Endothelial cell (in vitro differentiated cells): ENCODE results near the gene SERAC1. TPM values are rescaled to one million over a fixed set of nuclear protein-coding genes. Genes with fewer than 3 reads are reported as not detected.

Source experiments
- DNase-seq: peaks from one replicate; pipeline ENCODE4 v3.0.0; 2021; ENCODE audit warnings: low spot score
- H3K27ac Mint-ChIP-seq: one replicate; pipeline ENCODE4 v1.8.0; 2021; ENCODE audit warnings: mixed read lengths, inconsistent platforms; ENCODE audit not compliant: unreplicated experiment
- H3K27me3 Mint-ChIP-seq: one replicate; pipeline ENCODE4 v1.8.0; 2021; ENCODE audit warnings: mild to moderate bottlenecking, moderate library complexity, mixed read lengths, inconsistent platforms; ENCODE audit not compliant: unreplicated experiment
- H3K36me3 Mint-ChIP-seq: one replicate; pipeline ENCODE4 v1.8.0; 2021; ENCODE audit warnings: mild to moderate bottlenecking, low read depth, mixed read lengths, inconsistent platforms; ENCODE audit not compliant: unreplicated experiment
- H3K4me1 Mint-ChIP-seq: one replicate; pipeline ENCODE4 v1.8.0; 2021; ENCODE audit warnings: mild to moderate bottlenecking, mixed read lengths, inconsistent platforms; ENCODE audit not compliant: unreplicated experiment
- H3K4me3 Mint-ChIP-seq: one replicate; pipeline ENCODE4 v1.8.0; 2021; ENCODE audit warnings: mild to moderate bottlenecking, mixed read lengths, inconsistent platforms; ENCODE audit not compliant: unreplicated experiment
- H3K9me3 Mint-ChIP-seq: one replicate; pipeline ENCODE4 v1.8.0; 2021; ENCODE audit warnings: mixed read lengths, inconsistent platforms; ENCODE audit not compliant: unreplicated experiment
- CTCF ChIP-seq: fragments of 200-600 bp; sonication (generic); IDR thresholded peaks from one replicate; pipeline ENCODE4 v1.5.0; 2021; ENCODE audit warnings: antibody characterized with exemption; ENCODE audit not compliant: unreplicated experiment
- total RNA-seq: library from RNA; stranded (reverse); fragmentation: NEBNext Ultra II Directional; extraction: Animal tissue kit (Norgen Biotek cat#: 25700); gene quantifications from one replicate; pipeline ENCODE4 v1.2.1, GENCODE V29; 2021; ENCODE audit not compliant: unreplicated experiment

SERAC1 gene
- total RNA-seq, 1 donor from 2014 or later: 13.8 TPM

DNA sequence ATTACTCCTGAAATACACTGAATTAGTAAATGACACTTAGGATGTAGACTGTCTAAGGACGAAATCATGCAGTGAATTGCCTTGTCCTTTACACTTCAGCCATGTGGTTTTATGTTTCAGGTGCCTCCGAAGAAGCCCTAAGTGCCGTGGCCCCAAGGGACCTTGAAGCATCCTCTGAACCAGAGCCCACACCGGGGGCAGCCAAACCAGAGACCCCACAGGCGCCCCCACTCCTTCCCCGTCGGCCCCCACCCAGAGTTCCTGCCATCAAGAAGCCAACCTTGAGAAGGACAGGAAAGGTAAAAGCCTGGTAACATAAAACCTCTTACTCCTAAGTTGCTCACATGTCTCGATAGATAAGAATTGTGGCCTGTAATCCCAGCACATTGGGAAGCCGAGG, 75.3 kb downstream of the SERAC1 start:
- DNase-seq: no peak
- H3K27me3 Mint-ChIP-seq: no peaks in the 10 kb centered on the region
- H3K4me1 Mint-ChIP-seq: no peaks in the 10 kb centered on the region
- peaks cover 21% of the 10 kb centered on the region for H3K36me3 Mint-ChIP-seq
- H3K4me3 Mint-ChIP-seq: no peak overlapping the region
- H3K27ac Mint-ChIP-seq: no peak overlapping the region
- H3K9me3 Mint-ChIP-seq: no peaks in the 10 kb centered on the region
- TF ChIP-seq CTCF: no peak

DNA sequence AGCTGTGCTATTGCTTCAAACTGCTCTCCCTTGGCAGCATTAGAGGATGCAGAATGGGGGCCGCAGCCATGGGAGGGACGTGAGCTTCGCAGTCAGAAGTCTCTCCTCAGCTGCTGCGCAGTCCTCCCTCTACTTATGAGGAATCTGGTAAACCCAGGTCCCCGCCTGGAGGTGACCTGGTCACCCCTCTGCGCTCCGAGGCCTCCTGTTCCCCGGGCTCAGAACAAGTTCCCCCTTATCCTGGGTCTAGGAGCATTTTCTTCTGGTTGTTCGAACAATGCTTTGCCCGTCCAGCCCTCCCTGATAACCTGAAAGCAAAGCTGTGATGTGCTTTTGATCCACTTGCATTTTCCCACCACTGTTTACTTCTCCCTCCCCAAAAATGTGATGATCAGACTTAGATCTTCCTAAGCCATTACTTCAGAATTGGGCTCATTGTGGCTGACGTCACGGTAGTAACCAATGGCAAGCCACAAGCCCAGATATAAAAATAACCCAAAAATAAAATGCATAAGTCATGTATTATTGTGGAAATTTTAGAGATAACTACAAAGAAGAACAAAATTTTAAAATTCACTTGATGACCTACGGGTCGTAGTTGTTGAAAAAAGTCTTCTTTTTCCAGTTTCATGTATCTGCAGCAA, 80.7 kb downstream of the SERAC1 start:
- Mint-ChIP-seq H3K9me3 (no peaks in the 10 kb centered on the region), H3K4me3 (peak overlapping the region; percentile 37), H3K27me3 (peaks cover 6% of the 10 kb centered on the region), H3K4me1 (no peaks in the 10 kb centered on the region), H3K36me3 (peaks cover 34% of the 10 kb centered on the region), H3K27ac (no peak overlapping the region)
- no peak for TF ChIP-seq CTCF
- no peak for DNase-seq

DNA sequence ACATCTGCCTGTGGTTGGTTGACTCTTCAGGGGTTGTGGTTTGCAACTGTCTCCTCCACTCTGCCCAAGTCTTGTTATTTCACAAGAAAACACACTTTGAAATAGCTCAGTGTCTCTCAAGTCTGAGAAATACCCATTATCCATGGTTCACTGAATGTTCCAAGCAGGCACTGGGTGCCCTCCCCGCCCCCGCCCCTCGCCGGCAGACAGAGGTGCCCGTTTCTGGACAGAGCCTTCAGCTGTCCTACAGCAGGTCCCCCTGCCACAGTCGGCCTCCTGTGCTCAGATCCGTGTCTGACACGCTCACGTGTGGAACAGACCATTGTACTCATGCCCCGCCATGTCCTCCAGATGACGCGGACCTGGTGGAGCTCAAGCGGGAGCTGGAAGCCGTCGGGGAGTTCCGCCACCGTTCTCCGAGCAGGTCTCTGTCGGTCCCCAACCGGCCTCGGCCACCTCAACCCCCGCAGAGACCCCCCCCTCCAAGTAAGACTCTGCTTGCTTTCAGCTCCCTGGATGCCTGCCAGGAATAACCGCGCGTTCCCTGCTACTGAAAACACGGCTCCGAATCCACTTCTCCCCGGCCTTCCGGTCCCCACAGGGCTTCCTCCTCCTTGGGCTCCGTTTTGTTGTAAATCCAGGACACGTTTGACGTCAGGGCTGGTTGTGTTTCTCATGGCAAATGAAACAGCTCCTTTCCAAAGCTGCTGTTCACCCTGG, 81.4 kb downstream of the SERAC1 start:
- Mint-ChIP-seq H3K9me3 (no peaks in the 10 kb centered on the region), H3K27ac (no peak overlapping the region), H3K36me3 (peaks cover 29% of the 10 kb centered on the region), H3K27me3 (peaks cover 6% of the 10 kb centered on the region), H3K4me3 (peak overlapping the region; percentile 37), H3K4me1 (no peaks in the 10 kb centered on the region)
- DNase-seq: no peak
- no peak for TF ChIP-seq CTCF

GRCh38 chr6:158086054-158086503, 82.0 kb downstream of the SERAC1 start:
- Mint-ChIP-seq H3K36me3 (peaks cover 29% of the 10 kb centered on the region), H3K4me1 (no peaks in the 10 kb centered on the region)

More at GRCh38 chr6:158086054-158086503, 82.0 kb downstream of the SERAC1 start:
- Mint-ChIP-seq H3K9me3 (no peaks in the 10 kb centered on the region), H3K4me3 (no peak overlapping the region), H3K27ac (no peak overlapping the region), H3K27me3 (peaks cover 6% of the 10 kb centered on the region)
- no peak for TF ChIP-seq CTCF
- DNase-seq: no peak
